ENCODE results near the gene DNAAF1. TPM values are rescaled to one million over a fixed set of nuclear protein-coding genes. Genes with fewer than 3 reads are reported as not detected.

The DNAAF1 gene
- total and polyA plus RNA-seq, 2 experiments from 2014 or later, result 0.42 TPM

DNA sequence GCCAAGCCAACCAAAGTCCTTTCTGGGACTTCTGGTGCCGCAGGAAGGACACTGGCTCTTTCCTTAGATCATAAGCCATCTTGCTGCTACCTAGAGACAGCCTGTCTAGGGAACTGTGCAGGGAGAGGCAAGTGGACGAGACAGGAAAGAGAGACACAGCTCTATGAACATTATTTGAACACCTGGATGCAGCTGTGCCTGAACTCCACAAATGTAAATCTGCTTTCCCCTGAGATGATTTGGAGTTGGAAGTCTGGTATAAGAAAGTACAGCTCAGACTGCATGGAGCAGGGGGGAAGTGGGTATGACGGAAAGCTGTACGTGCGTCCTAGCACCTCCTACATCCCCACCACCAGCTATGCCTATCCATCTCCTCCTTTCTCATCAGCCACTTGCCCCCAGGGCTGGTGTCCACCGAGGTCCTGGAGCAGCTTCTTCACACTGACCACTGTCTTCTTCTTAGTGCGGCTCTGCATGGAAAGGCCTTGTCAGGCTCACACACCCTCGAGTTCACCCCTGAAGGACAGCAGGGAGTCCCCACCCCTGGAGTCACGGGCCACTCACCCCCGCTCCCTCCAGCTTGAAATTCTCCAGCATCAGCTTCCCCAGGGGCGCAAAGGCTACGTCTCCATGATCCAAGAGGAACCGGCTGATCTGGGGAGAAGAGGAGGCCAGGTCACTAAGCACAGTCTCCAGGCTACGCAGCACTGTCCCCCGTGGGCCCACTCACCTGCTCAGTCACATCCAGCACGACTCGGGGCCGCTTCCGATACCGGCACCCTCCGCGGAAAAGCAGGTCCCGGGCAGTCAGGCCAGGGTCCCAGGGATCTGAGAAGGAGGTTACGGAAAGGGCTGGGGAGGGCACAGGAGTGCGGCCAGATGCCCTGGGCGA, 37.8 kb downstream of the DNAAF1 start:
- Mint-ChIP-seq H3K27me3 (ENCODE audit: insufficient read depth, low read depth, poor library complexity) (peaks cover 6% of the 10 kb centered on the region), H3K4me1 (peaks cover 7% of the 10 kb centered on the region; the same call in 2 of the 3 replicates), H3K4me3 (no peak overlapping the region), H3K9me3 (no peaks in the 10 kb centered on the region), H3K27ac (no peak overlapping the region), H3K36me3 (ENCODE audit: low read depth) (peaks cover 44% of the 10 kb centered on the region)
- Histone ChIP-seq H3K36me3 (ENCODE audit: insufficient read depth) (no peaks in the 10 kb centered on the region; the same call in 1 of the 2 replicates), H4K20me1 (replicated peaks; ENCODE audit: insufficient read depth) (0 out of 2 replicates have a peak, but pooled peaks cover 4% of the 10 kb centered on the region), H2AFZ (no peak overlapping the region), H3F3A (replicated peaks; ENCODE audit: low read depth) (no peaks in the 10 kb centered on the region), H3K4me1 (ENCODE audit: insufficient read depth) (0 out of 2 replicates have a peak, but pooled peaks cover 6% of the 10 kb centered on the region), H3K4me3 (no peak overlapping the region), H3K9me2 (ENCODE audit: insufficient read depth) (no peaks in the 10 kb centered on the region), H3K4me2 (no peak overlapping the region), H3K79me2 (replicated peaks; ENCODE audit: insufficient read depth) (peaks cover 31% of the 10 kb centered on the region), H3K27ac (ENCODE audit: low read depth) (no peak overlapping the region), H3K27me3 (ENCODE audit: insufficient read depth) (no peaks in the 10 kb centered on the region)
- no peak for DNase-seq (ENCODE audit: low spot score)
- TF ChIP-seq, protein P1, sequence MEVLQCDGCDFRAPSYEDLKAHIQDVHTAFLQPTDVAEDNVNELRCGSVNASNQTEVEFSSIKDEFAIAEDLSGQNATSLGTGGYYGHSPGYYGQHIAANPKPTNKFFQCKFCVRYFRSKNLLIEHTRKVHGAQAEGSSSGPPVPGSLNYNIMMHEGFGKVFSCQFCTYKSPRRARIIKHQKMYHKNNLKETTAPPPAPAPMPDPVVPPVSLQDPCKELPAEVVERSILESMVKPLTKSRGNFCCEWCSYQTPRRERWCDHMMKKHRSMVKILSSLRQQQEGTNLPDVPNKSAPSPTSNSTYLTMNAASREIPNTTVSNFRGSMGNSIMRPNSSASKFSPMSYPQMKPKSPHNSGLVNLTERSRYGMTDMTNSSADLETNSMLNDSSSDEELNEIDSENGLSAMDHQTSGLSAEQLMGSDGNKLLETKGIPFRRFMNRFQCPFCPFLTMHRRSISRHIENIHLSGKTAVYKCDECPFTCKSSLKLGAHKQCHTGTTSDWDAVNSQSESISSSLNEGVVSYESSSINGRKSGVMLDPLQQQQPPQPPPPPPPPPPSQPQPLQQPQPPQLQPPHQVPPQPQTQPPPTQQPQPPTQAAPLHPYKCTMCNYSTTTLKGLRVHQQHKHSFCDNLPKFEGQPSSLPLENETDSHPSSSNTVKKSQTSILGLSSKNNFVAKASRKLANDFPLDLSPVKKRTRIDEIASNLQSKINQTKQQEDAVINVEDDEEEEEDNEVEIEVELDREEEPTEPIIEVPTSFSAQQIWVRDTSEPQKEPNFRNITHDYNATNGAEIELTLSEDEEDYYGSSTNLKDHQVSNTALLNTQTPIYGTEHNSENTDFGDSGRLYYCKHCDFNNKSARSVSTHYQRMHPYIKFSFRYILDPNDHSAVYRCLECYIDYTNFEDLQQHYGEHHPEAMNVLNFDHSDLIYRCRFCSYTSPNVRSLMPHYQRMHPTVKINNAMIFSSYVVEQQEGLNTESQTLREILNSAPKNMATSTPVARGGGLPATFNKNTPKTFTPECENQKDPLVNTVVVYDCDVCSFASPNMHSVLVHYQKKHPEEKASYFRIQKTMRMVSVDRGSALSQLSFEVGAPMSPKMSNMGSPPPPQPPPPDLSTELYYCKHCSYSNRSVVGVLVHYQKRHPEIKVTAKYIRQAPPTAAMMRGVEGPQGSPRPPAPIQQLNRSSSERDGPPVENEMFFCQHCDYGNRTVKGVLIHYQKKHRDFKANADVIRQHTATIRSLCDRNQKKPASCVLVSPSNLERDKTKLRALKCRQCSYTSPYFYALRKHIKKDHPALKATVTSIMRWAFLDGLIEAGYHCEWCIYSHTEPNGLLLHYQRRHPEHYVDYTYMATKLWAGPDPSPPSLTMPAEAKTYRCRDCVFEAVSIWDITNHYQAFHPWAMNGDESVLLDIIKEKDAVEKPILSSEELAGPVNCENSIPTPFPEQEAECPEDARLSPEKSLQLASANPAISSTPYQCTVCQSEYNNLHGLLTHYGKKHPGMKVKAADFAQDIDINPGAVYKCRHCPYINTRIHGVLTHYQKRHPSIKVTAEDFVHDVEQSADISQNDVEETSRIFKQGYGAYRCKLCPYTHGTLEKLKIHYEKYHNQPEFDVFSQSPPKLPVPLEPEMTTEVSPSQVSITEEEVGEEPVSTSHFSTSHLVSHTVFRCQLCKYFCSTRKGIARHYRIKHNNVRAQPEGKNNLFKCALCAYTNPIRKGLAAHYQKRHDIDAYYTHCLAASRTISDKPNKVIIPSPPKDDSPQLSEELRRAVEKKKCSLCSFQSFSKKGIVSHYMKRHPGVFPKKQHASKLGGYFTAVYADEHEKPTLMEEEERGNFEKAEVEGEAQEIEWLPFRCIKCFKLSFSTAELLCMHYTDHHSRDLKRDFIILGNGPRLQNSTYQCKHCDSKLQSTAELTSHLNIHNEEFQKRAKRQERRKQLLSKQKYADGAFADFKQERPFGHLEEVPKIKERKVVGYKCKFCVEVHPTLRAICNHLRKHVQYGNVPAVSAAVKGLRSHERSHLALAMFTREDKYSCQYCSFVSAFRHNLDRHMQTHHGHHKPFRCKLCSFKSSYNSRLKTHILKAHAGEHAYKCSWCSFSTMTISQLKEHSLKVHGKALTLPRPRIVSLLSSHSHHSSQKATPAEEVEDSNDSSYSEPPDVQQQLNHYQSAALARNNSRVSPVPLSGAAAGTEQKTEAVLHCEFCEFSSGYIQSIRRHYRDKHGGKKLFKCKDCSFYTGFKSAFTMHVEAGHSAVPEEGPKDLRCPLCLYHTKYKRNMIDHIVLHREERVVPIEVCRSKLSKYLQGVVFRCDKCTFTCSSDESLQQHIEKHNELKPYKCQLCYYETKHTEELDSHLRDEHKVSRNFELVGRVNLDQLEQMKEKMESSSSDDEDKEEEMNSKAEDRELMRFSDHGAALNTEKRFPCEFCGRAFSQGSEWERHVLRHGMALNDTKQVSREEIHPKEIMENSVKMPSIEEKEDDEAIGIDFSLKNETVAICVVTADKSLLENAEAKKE (CRISPR knock-in tag; IDR thresholded peaks at IDR 0.05), result no peak
- TF ChIP-seq EZH2phosphoT487 (IDR thresholded peaks at IDR 0.05; ENCODE audit: unreplicated experiment) (no peak), STAT1 (IDR thresholded peaks at IDR 0.05; ENCODE audit: unreplicated experiment) (no peak), POLR2AphosphoS5 (IDR thresholded peaks at IDR 0.05; ENCODE audit: low read depth) (no peak), ZNF331 (CRISPR knock-in tag; IDR thresholded peaks at IDR 0.05; ENCODE audit: low read depth) (no peak), ZNF114 (CRISPR knock-in tag; IDR thresholded peaks at IDR 0.05) (no peak), CREB1 (CRISPR knock-in tag; IDR thresholded peaks at IDR 0.05; ENCODE audit: low read depth) (no peak), NANOG (IDR thresholded peaks at IDR 0.05; ENCODE audit: borderline replicate concordance) (no peak)
- TF ChIP-seq, protein P2, sequence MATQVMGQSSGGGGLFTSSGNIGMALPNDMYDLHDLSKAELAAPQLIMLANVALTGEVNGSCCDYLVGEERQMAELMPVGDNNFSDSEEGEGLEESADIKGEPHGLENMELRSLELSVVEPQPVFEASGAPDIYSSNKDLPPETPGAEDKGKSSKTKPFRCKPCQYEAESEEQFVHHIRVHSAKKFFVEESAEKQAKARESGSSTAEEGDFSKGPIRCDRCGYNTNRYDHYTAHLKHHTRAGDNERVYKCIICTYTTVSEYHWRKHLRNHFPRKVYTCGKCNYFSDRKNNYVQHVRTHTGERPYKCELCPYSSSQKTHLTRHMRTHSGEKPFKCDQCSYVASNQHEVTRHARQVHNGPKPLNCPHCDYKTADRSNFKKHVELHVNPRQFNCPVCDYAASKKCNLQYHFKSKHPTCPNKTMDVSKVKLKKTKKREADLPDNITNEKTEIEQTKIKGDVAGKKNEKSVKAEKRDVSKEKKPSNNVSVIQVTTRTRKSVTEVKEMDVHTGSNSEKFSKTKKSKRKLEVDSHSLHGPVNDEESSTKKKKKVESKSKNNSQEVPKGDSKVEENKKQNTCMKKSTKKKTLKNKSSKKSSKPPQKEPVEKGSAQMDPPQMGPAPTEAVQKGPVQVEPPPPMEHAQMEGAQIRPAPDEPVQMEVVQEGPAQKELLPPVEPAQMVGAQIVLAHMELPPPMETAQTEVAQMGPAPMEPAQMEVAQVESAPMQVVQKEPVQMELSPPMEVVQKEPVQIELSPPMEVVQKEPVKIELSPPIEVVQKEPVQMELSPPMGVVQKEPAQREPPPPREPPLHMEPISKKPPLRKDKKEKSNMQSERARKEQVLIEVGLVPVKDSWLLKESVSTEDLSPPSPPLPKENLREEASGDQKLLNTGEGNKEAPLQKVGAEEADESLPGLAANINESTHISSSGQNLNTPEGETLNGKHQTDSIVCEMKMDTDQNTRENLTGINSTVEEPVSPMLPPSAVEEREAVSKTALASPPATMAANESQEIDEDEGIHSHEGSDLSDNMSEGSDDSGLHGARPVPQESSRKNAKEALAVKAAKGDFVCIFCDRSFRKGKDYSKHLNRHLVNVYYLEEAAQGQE (IDR thresholded peaks at IDR 0.05; ENCODE audit: unreplicated experiment), result no peak
- TF ChIP-seq, protein P3, sequence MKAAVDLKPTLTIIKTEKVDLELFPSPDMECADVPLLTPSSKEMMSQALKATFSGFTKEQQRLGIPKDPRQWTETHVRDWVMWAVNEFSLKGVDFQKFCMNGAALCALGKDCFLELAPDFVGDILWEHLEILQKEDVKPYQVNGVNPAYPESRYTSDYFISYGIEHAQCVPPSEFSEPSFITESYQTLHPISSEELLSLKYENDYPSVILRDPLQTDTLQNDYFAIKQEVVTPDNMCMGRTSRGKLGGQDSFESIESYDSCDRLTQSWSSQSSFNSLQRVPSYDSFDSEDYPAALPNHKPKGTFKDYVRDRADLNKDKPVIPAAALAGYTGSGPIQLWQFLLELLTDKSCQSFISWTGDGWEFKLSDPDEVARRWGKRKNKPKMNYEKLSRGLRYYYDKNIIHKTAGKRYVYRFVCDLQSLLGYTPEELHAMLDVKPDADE (IDR thresholded peaks at IDR 0.05), result no peak
- TF ChIP-seq, protein P4, sequence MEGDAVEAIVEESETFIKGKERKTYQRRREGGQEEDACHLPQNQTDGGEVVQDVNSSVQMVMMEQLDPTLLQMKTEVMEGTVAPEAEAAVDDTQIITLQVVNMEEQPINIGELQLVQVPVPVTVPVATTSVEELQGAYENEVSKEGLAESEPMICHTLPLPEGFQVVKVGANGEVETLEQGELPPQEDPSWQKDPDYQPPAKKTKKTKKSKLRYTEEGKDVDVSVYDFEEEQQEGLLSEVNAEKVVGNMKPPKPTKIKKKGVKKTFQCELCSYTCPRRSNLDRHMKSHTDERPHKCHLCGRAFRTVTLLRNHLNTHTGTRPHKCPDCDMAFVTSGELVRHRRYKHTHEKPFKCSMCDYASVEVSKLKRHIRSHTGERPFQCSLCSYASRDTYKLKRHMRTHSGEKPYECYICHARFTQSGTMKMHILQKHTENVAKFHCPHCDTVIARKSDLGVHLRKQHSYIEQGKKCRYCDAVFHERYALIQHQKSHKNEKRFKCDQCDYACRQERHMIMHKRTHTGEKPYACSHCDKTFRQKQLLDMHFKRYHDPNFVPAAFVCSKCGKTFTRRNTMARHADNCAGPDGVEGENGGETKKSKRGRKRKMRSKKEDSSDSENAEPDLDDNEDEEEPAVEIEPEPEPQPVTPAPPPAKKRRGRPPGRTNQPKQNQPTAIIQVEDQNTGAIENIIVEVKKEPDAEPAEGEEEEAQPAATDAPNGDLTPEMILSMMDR (conservative IDR thresholded peaks at IDR 0.05; ENCODE audit: low read depth in 2 of 2), result no peak
- no peak for ATAC-seq
